Activated CD4-positive, alpha-beta T cell treated with anti-CD3 and anti-CD28 coated beads, Interleukin-10, Interleukin-2, amounts not matched to agents 100 ng/mL and 50 ng/mL, durations not matched to agents 16 hours and 8 hours (primary cell): ENCODE measurements around the gene LCP1.
A peak's percentile ranks its signal among the peaks of the same experiment; 100 is the strongest.

Source experiments
- DNase-seq: peaks from one replicate; pipeline ENCODE4 v3.0.0-alpha.2; 2020

The LCP1 gene

GRCh38 chr13:46126056-46126455 lies 55.9 kb downstream of the LCP1 start:
- DNase-seq = no peak

GRCh38 chr13:46124967-46125933 lies 56.7 kb downstream of the LCP1 start:
- no peak for DNase-seq

GRCh38 chr13:46124531-46124966 lies 57.4 kb downstream of the LCP1 start:
- peak; percentile 37 for DNase-seq

GRCh38 chr13:46122304-46122703 lies 59.7 kb downstream of the LCP1 start:
- DNase-seq = no peak

GRCh38 chr13:46121597-46122163 lies 60.3 kb downstream of the LCP1 start:
- no peak for DNase-seq

GRCh38 chr13:46121033-46121432 lies 60.9 kb downstream of the LCP1 start:
- DNase-seq = no peak

- DNase-seq = no peak
Measured at GRCh38 chr13:46119883-46120614, 61.9 kb downstream of the LCP1 start.

GRCh38 chr13:46116653-46117502 lies 65.1 kb downstream of the LCP1 start:
- DNase-seq = no peak

- DNase-seq = no peak
Measured at GRCh38 chr13:46114613-46115012, 67.4 kb downstream of the LCP1 start.

GRCh38 chr13:46113596-46113995 lies 68.4 kb downstream of the LCP1 start:
- no peak for DNase-seq

- DNase-seq = no peak
Measured at GRCh38 chr13:46111151-46111550, 70.8 kb downstream of the LCP1 start.

- DNase-seq = no peak
Measured at GRCh38 chr13:46109451-46109850, 72.5 kb downstream of the LCP1 start.

- no peak for DNase-seq
Measured at GRCh38 chr13:46106839-46107371, 75.1 kb downstream of the LCP1 start.

GRCh38 chr13:46104868-46105267 lies 77.1 kb downstream of the LCP1 start, which contains the start of gene CPB2:
Gene CPB2, minus strand, starts transcription at chr13:46105033. Its CDS starts 24 bp downstream, at chr13:46105009.
- DNase-seq = no peak

GRCh38 chr13:46103037-46103436 lies 78.9 kb downstream of the LCP1 start:
- no peak for DNase-seq

GRCh38 chr13:46102255-46102605 lies 79.7 kb downstream of the LCP1 start:
- no peak for DNase-seq

GRCh38 chr13:46101484-46102254 lies 80.3 kb downstream of the LCP1 start:
- DNase-seq = no peak

GRCh38 chr13:46101002-46101401 lies 81.0 kb downstream of the LCP1 start:
- DNase-seq = no peak

- DNase-seq = no peak
Measured at GRCh38 chr13:46100191-46100815, 81.7 kb downstream of the LCP1 start.

GRCh38 chr13:46097663-46098062 lies 84.3 kb downstream of the LCP1 start:
- no peak for DNase-seq

- no peak for DNase-seq
Measured at GRCh38 chr13:46097015-46097414, 85.0 kb downstream of the LCP1 start.
